ENCODE data around the gene DPH6. TPM values are rescaled to one million over a fixed set of nuclear protein-coding genes. Genes with fewer than 3 reads are reported as not detected.

Gene DPH6
- polyA plus RNA-seq, 1 experiment = 11.8 TPM

- H3K27me3 ChIP-seq (ENCODE audit: control insufficient read depth, insufficient read depth, low read length) = no peaks in the 10 kb centered on the region
- ChIA-PET CTCF (interaction anchor here (0.7 to 1.0 kb wide), 2 partner anchors 15 to 142 kb away, joined by 3 to 4 read pairs; no protein-coding TSS in a partner anchor), POLR2A (no interaction called here)
- H3K27ac ChIP-seq (ENCODE audit: low read depth, low read length) = no peak overlapping the region
- no peak for DNase-seq (ENCODE audit: low read depth, low spot score)
- H3K4me3 ChIP-seq (ENCODE audit: low read depth, low read length) = no peak overlapping the region
- peaks cover under 1% of the 10 kb centered on the region; the same call in 1 of the 2 replicates for H3K9me3 ChIP-seq (ENCODE audit: control insufficient read depth, insufficient read depth, low read length)
- no peak for TF ChIP-seq CTCF (IDR thresholded peaks at IDR 0.05; ENCODE audit: low read depth, low read length)
These were observed 115.7 kb downstream of the DPH6 start for GRCh38 chr15:35430301-35430700.

GRCh38 chr15:35427496-35427895, 118.5 kb downstream of the DPH6 start:
- H3K27ac ChIP-seq (ENCODE audit: low read depth, low read length) = no peak overlapping the region
- TF ChIP-seq CTCF (IDR thresholded peaks at IDR 0.05; ENCODE audit: low read depth, low read length) = no peak
- POLR2A ChIA-PET = no interaction called here

GRCh38 chr15:35427091-35427490, 118.9 kb downstream of the DPH6 start:
- no peaks in the 10 kb centered on the region for H3K9me3 ChIP-seq (ENCODE audit: control insufficient read depth, insufficient read depth, low read length)
- TF ChIP-seq CTCF (IDR thresholded peaks at IDR 0.05; ENCODE audit: low read depth, low read length) = no peak
- ChIA-PET CTCF (interaction anchor here (1.2 to 2.6 kb wide), 2 partner anchors 11 to 18 kb away, joined by 3 to 24 read pairs; no protein-coding TSS in a partner anchor), POLR2A (no interaction called here)
- H3K27ac ChIP-seq (ENCODE audit: low read depth, low read length) = no peak overlapping the region
- H3K4me3 ChIP-seq (ENCODE audit: low read depth, low read length) = no peak overlapping the region
- no peaks in the 10 kb centered on the region for H3K27me3 ChIP-seq (ENCODE audit: control insufficient read depth, insufficient read depth, low read length)
- DNase-seq (ENCODE audit: low read depth, low spot score) = peak; percentile 27

More at GRCh38 chr15:35427496-35427895, 118.5 kb downstream of the DPH6 start:
- DNase-seq (ENCODE audit: low read depth, low spot score) = no peak
- H3K9me3 ChIP-seq (ENCODE audit: control insufficient read depth, insufficient read depth, low read length) = no peaks in the 10 kb centered on the region
- no peak overlapping the region for H3K4me3 ChIP-seq (ENCODE audit: low read depth, low read length)
- H3K27me3 ChIP-seq (ENCODE audit: control insufficient read depth, insufficient read depth, low read length) = no peaks in the 10 kb centered on the region
- CTCF ChIA-PET = interaction anchor here (1.2 to 2.6 kb wide), 2 partner anchors 11 to 17 kb away, joined by 3 to 24 read pairs; no protein-coding TSS in a partner anchor

DNA sequence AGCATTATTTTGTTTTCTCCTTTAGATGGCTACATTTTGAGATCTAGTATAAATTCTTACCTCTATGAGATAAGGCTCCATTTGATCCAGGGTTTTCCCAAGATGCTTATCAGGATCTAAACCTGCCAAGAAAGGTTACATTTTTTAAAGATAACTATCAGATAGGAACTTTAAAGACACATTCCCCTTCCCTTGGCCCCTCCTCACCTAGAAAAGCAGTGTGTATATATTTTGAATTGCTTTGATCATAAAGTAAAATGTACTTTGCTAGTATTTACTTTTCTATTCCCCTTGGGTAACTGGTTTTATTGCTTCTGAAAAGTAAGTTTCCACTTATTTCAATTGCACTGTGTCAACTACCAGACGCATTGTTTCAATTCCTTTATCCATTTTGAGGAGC, 135.2 kb downstream of the DPH6 start:
- Histone ChIP-seq H3K4me3 (ENCODE audit: low read depth, low read length) (no peak overlapping the region), H3K27ac (ENCODE audit: low read depth, low read length) (no peak overlapping the region), H3K27me3 (ENCODE audit: control insufficient read depth, insufficient read depth, low read length) (no peaks in the 10 kb centered on the region), H3K9me3 (ENCODE audit: control insufficient read depth, insufficient read depth, low read length) (no peaks in the 10 kb centered on the region)
- no peak for TF ChIP-seq CTCF (IDR thresholded peaks at IDR 0.05; ENCODE audit: low read depth, low read length)
- no peak for DNase-seq (ENCODE audit: low read depth, low spot score)
- CTCF ChIA-PET = no interaction called here
- POLR2A ChIA-PET = no interaction called here

- Histone ChIP-seq H3K9me3 (ENCODE audit: control insufficient read depth, insufficient read depth, low read length) (no peaks in the 10 kb centered on the region), H3K27me3 (ENCODE audit: control insufficient read depth, insufficient read depth, low read length) (no peaks in the 10 kb centered on the region), H3K4me3 (ENCODE audit: low read depth, low read length) (no peak overlapping the region), H3K27ac (ENCODE audit: low read depth, low read length) (no peak overlapping the region)
- POLR2A ChIA-PET = no interaction called here
- no peak for DNase-seq (ENCODE audit: low read depth, low spot score)
- TF ChIP-seq CTCF (IDR thresholded peaks at IDR 0.05; ENCODE audit: low read depth, low read length) = no peak
- CTCF ChIA-PET = no interaction called here
These were observed 146.1 kb downstream of the DPH6 start for GRCh38 chr15:35399901-35400300.

Data from AG04450 (cell line).